Mesenchymal stem cell (in vitro differentiated cells and primary cell): ENCODE results near the gene L3MBTL3.

Experiments
- DNase-seq: peaks from one replicate; pipeline ENCODE4 v3.0.0-alpha.2; 2013
- H2AFZ ChIP-seq: one replicate; pipeline ENCODE4 v1.6.1; 2013; ENCODE audit warnings: low read depth, mild to moderate bottlenecking, control low read depth, inconsistent platforms, low read length, moderate library complexity
- H2AK5ac ChIP-seq: 2 replicates; pipeline ENCODE4 v1.6.1; 2013; ENCODE audit warnings: low read length, moderate library complexity, mild to moderate bottlenecking, inconsistent platforms; ENCODE audit not compliant: severe bottlenecking
- H2BK120ac ChIP-seq: one replicate; pipeline ENCODE4 v1.6.1; 2013; ENCODE audit warnings: low read depth, mild to moderate bottlenecking, inconsistent platforms, low read length, moderate library complexity
- H2BK12ac ChIP-seq, 2 experiments: one replicate each; pipeline ENCODE4 v1.6.1; 2013; ENCODE audit warnings: inconsistent platforms in 2 of 2, low read length in 2 of 2, mild to moderate bottlenecking in 2 of 2, moderate library complexity in 2 of 2, control low read depth in 1 of 2
- H2BK15ac ChIP-seq: one replicate; pipeline ENCODE4 v1.6.1; 2013; ENCODE audit warnings: mild to moderate bottlenecking, low read depth, inconsistent platforms; ENCODE audit not compliant: poor library complexity, severe bottlenecking
- H2BK5ac ChIP-seq: 2 replicates; pipeline ENCODE4 v1.6.1; 2013; ENCODE audit warnings: low read depth, mild to moderate bottlenecking, low read length, control low read depth, inconsistent platforms; ENCODE audit not compliant: poor library complexity, severe bottlenecking
- H3K14ac ChIP-seq, 2 experiments: one replicate each; pipeline ENCODE4 v1.6.1; 2013; ENCODE audit warnings: inconsistent platforms in 2 of 2, low read length in 2 of 2, control low read depth in 1 of 2, mild to moderate bottlenecking in 1 of 2, moderate library complexity in 1 of 2
- H3K18ac ChIP-seq, 2 experiments: one replicate each; pipeline ENCODE4 v1.6.1; 2013; ENCODE audit warnings: inconsistent platforms in 2 of 2, low read length in 2 of 2, control low read depth in 1 of 2, low read depth in 1 of 2, mild to moderate bottlenecking in 1 of 2
- H3K23ac ChIP-seq, 2 experiments: one replicate each; pipeline ENCODE4 v1.6.1; 2013; ENCODE audit warnings: inconsistent platforms in 2 of 2, low read length in 2 of 2, mild to moderate bottlenecking in 2 of 2, moderate library complexity in 2 of 2, control low read depth in 1 of 2
- H3K27ac ChIP-seq: 2 replicates; pipeline ENCODE4 v1.5.1; 2013; ENCODE audit warnings: mild to moderate bottlenecking, moderate library complexity, low read length, control low read depth, inconsistent platforms; ENCODE audit not compliant: poor library complexity, severe bottlenecking
- H3K27me3 ChIP-seq, 2 experiments: 2 replicates each; pipeline versions ENCODE4 v1.6.1 to v1.7.0; 2013; ENCODE audit warnings: low read length in 2 of 2, mild to moderate bottlenecking in 2 of 2, moderate library complexity in 2 of 2, control low read depth in 1 of 2, inconsistent platforms in 1 of 2; ENCODE audit not compliant: control insufficient read depth in 1 of 2, insufficient read depth in 1 of 2
- H3K36me3 ChIP-seq, 2 experiments: 2 replicates each; pipeline versions ENCODE4 v1.6.1 to v1.7.0; 2013; ENCODE audit warnings: low read length in 2 of 2, control low read depth in 1 of 2, inconsistent platforms in 1 of 2, low read depth in 1 of 2, mild to moderate bottlenecking in 1 of 2; ENCODE audit not compliant: insufficient read depth in 2 of 2, control insufficient read depth in 1 of 2
- H3K4ac ChIP-seq, 2 experiments: one replicate each; pipeline ENCODE4 v1.6.1; 2013; ENCODE audit warnings: inconsistent platforms in 2 of 2, low read length in 2 of 2, mild to moderate bottlenecking in 2 of 2, moderate library complexity in 2 of 2, control low read depth in 1 of 2, low read depth in 1 of 2
- H3K4me1 ChIP-seq: 2 replicates; pipeline ENCODE4 v1.6.1; 2013; ENCODE audit warnings: low read depth, low read length, control low read depth; ENCODE audit not compliant: control insufficient read depth, insufficient read depth
- H3K4me2 ChIP-seq: 2 replicates; pipeline ENCODE4 v1.6.1; 2013; ENCODE audit warnings: low read length, mild to moderate bottlenecking, inconsistent platforms; ENCODE audit not compliant: poor library complexity, severe bottlenecking
- H3K4me3 ChIP-seq, 2 experiments: 2 replicates each; pipeline versions ENCODE4 v1.5.1 to v1.7.0; 2013; ENCODE audit warnings: low read length in 2 of 2, mild to moderate bottlenecking in 2 of 2, control low read depth in 1 of 2, low read depth in 1 of 2; ENCODE audit not compliant: insufficient read depth in 1 of 2
- H3K79me1 ChIP-seq: replicated peaks from 2 replicates; pipeline ENCODE4 v1.6.1; 2013; ENCODE audit warnings: mild to moderate bottlenecking, control low read depth, low read length, inconsistent platforms; ENCODE audit not compliant: poor library complexity, severe bottlenecking
- H3K9ac ChIP-seq: 2 replicates; pipeline ENCODE4 v1.7.0; 2013; ENCODE audit warnings: mild to moderate bottlenecking, low read length, moderate library complexity
- H3K9me3 ChIP-seq: 2 replicates; pipeline ENCODE4 v1.7.0; 2013; ENCODE audit warnings: mild to moderate bottlenecking, low read length; ENCODE audit not compliant: control insufficient read depth
- H4K8ac ChIP-seq: one replicate; pipeline ENCODE4 v1.6.1; 2013; ENCODE audit warnings: inconsistent platforms, mild to moderate bottlenecking, low read length, moderate library complexity
- H4K91ac ChIP-seq: one replicate; pipeline ENCODE4 v1.6.1; 2013; ENCODE audit warnings: mild to moderate bottlenecking, low read length, inconsistent platforms
- WGBS: methylation state at CpG from one replicate; pipeline ENCODE4 v1.1.7; 2013; ENCODE audit warnings: mixed read lengths; 5-methylcytosine and 5-hydroxymethylcytosine counted together

Gene L3MBTL3

DNA sequence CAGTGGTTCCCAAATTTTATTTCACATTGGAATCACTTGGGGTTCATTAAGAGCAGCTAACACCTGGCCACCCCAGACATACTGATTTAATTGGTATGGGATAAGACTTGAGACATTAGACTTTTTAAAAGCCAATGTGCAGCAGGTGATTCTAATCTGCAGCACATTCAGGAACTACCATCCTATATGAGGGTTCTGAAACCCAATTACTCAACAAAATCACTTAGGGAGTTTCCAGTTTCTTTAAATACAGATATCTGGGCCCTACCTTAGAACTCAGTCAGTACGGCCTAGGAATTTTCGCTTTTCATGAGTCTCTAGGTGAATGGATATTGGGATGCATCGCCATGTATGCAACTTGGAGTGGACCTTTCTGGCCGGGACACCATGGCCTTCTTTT lies 24.0 kb upstream of the L3MBTL3 start:
- no peak overlapping the region for H2AFZ ChIP-seq
- no peaks in the 10 kb centered on the region for H3K4me1 ChIP-seq
- H3K4ac ChIP-seq = no peak overlapping the region
- H4K91ac ChIP-seq = no peak overlapping the region
- no peak overlapping the region for H3K4me3 ChIP-seq
- H3K79me1 ChIP-seq = no peaks in the 10 kb centered on the region
- no peaks in the 10 kb centered on the region for H3K27me3 ChIP-seq
- no peaks in the 10 kb centered on the region for H3K36me3 ChIP-seq
- H3K14ac ChIP-seq = no peak overlapping the region
- no peak overlapping the region for H2BK15ac ChIP-seq
- H2BK120ac ChIP-seq = no peak overlapping the region
- H3K18ac ChIP-seq = no peak overlapping the region
- H3K9ac ChIP-seq = no peak overlapping the region
- H3K27ac ChIP-seq = no peak overlapping the region
- no peak for DNase-seq
- H2BK5ac ChIP-seq = no peak overlapping the region
- no peak overlapping the region for H3K4me2 ChIP-seq
- 94% methylated on average over 4 of the region's 4 CpGs for WGBS
- H2BK12ac ChIP-seq = no peak overlapping the region
- no peak overlapping the region for H4K8ac ChIP-seq
- no peaks in the 10 kb centered on the region for H3K9me3 ChIP-seq
- H2AK5ac ChIP-seq = no peak overlapping the region
- no peak overlapping the region for H3K23ac ChIP-seq

GRCh38 chr6:129996387-129996786 lies 22.0 kb upstream of the L3MBTL3 start:
- 85% methylated on average over 6 of the region's 6 CpGs for WGBS
- Histone ChIP-seq H3K9me3 (no peaks in the 10 kb centered on the region), H3K36me3 (no peaks in the 10 kb centered on the region), H3K79me1 (no peaks in the 10 kb centered on the region), H3K9ac (no peak overlapping the region), H3K14ac (no peak overlapping the region), H2AFZ (no peak overlapping the region), H2BK5ac (no peak overlapping the region), H3K4me1 (no peaks in the 10 kb centered on the region), H3K4ac (peak overlapping the region in 1 of 2 experiments; percentile 14), H4K91ac (no peak overlapping the region), H2BK12ac (no peak overlapping the region), H4K8ac (no peak overlapping the region), H2BK120ac (no peak overlapping the region), H3K23ac (no peak overlapping the region), H3K27me3 (no peaks in the 10 kb centered on the region), H3K27ac (no peak overlapping the region), H3K4me3 (no peak overlapping the region), H2BK15ac (no peak overlapping the region), H3K18ac (no peak overlapping the region), H2AK5ac (no peak overlapping the region), H3K4me2 (no peak overlapping the region)
- no peak for DNase-seq

DNA sequence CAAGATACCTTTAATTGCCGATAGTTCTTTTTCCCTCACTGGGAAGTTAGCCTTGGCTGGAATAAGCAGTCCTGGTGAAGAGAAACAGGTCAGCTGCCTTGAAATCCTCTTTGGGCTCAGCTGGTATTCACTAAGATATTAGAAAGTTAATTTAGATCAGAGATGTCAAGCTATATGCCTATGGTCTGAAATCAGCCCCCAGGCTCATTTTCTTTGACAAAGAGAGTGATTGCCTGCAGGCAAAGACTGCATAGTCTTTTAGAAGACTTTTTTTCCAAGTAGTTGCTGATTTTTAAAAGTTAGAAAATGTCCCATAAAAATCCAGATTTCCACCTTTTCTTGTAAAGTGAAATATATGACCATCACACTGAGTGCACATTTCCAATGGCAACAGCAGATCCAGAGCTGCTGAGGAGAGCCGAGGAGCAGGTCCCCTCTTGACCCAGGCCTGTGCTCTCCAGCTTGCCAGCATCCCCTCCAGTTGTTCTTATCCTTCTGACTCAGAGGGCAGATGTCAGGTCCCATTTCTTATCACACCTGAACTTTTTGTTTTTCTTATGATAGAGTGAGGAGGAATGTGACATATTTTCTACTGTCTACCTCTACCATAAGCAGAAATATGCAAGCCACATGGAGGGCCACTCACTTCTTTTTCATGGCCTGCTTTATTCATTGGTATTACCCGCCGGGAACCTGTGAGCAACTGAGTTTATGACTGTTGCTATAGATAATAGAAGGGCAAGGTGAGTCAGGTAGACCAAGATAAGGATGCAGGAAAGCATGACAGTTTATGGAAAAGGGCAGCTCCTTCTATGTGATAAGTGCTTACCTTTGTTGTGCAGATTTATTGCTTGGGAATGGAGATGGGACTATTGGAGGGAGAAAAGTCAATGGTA lies 17.6 kb upstream of the L3MBTL3 start:
- H3K4me3 ChIP-seq = no peak overlapping the region
- H3K4ac ChIP-seq = no peak overlapping the region
- H3K4me2 ChIP-seq = no peak overlapping the region
- no peaks in the 10 kb centered on the region for H3K27me3 ChIP-seq
- H3K27ac ChIP-seq = no peak overlapping the region
- no peak overlapping the region for H2AFZ ChIP-seq
- no peak overlapping the region for H2BK5ac ChIP-seq
- H3K4me1 ChIP-seq = no peaks in the 10 kb centered on the region
- H3K9ac ChIP-seq = no peak overlapping the region
- no peak overlapping the region for H2BK120ac ChIP-seq
- H3K23ac ChIP-seq = no peak overlapping the region
- no peak overlapping the region for H2BK15ac ChIP-seq
- no peak overlapping the region for H4K8ac ChIP-seq
- no peak overlapping the region for H2BK12ac ChIP-seq
- DNase-seq = no peak
- H3K18ac ChIP-seq = no peak overlapping the region
- no peak overlapping the region for H3K14ac ChIP-seq
- H4K91ac ChIP-seq = no peak overlapping the region
- no peak overlapping the region for H2AK5ac ChIP-seq
- H3K36me3 ChIP-seq = no peaks in the 10 kb centered on the region
- WGBS = 81% methylated on average over 4 of the region's 4 CpGs
- no peaks in the 10 kb centered on the region for H3K79me1 ChIP-seq
- H3K9me3 ChIP-seq = no peaks in the 10 kb centered on the region

GRCh38 chr6:130008236-130008873 lies 10.0 kb upstream of the L3MBTL3 start:
- no peak overlapping the region for H3K14ac ChIP-seq
- H3K4me3 ChIP-seq = no peak overlapping the region
- H2BK12ac ChIP-seq = no peak overlapping the region
- H3K4me1 ChIP-seq = no peaks in the 10 kb centered on the region
- H3K27ac ChIP-seq = no peak overlapping the region
- H3K4ac ChIP-seq = no peak overlapping the region
- no peak overlapping the region for H3K23ac ChIP-seq
- no peak for DNase-seq
- H2BK120ac ChIP-seq = no peak overlapping the region
- H3K27me3 ChIP-seq = no peaks in the 10 kb centered on the region
- no peaks in the 10 kb centered on the region for H3K79me1 ChIP-seq
- no peak overlapping the region for H2BK5ac ChIP-seq
- H3K36me3 ChIP-seq = no peaks in the 10 kb centered on the region
- H2AFZ ChIP-seq = no peak overlapping the region
- no peak overlapping the region for H4K8ac ChIP-seq
- H2AK5ac ChIP-seq = no peak overlapping the region
- H3K9me3 ChIP-seq = no peaks in the 10 kb centered on the region
- 91% methylated on average over 1 of the region's 4 CpGs for WGBS
- no peak overlapping the region for H3K18ac ChIP-seq
- H3K4me2 ChIP-seq = no peak overlapping the region
- H4K91ac ChIP-seq = no peak overlapping the region
- H3K9ac ChIP-seq = no peak overlapping the region
- no peak overlapping the region for H2BK15ac ChIP-seq
